Measurements from ENCODE around the gene CCDC112. TPM values are rescaled to one million over a fixed set of nuclear protein-coding genes. Genes with fewer than 3 reads are reported as not detected.

CCDC112 gene
- total RNA-seq, 2 experiments from 2014 or later = 2.2 to 4.1 TPM

- H3K27ac Mint-ChIP-seq = no peak overlapping the region
- no peak for ATAC-seq
- ChIA-PET CTCF (interaction anchor here (0.6 kb wide), 1 partner anchor 175 kb away, joined by 4 read pairs; no protein-coding TSS in a partner anchor), POLR2A (no interaction called here)
- H3K4me1 Mint-ChIP-seq = no peaks in the 10 kb centered on the region
- no peak overlapping the region for H3K4me3 Mint-ChIP-seq
- peaks cover 26% of the 10 kb centered on the region for H3K27me3 Mint-ChIP-seq
- H3K9me3 Mint-ChIP-seq (ENCODE audit: low read depth) = no peaks in the 10 kb centered on the region
- no peaks in the 10 kb centered on the region for H3K36me3 Mint-ChIP-seq (ENCODE audit: low read depth)
- no peak for DNase-seq
- intact Hi-C loops (cut with DNase I, micrococcal nuclease) = loop anchor here in 1 of 2 experiments (5.0 kb wide), 1 partner anchor 754 kb away; no protein-coding TSS in a partner anchor
These were observed 17.2 kb upstream of the CCDC112 start for GRCh38 chr5:115313632-115314031.

GRCh38 chr5:115313052-115313451, 16.6 kb upstream of the CCDC112 start:
- DNase-seq (no peak), ATAC-seq (no peak)
- Mint-ChIP-seq H3K9me3 (ENCODE audit: low read depth) (no peaks in the 10 kb centered on the region), H3K27ac (no peak overlapping the region), H3K4me1 (no peaks in the 10 kb centered on the region), H3K36me3 (ENCODE audit: low read depth) (no peaks in the 10 kb centered on the region), H3K4me3 (no peak overlapping the region), H3K27me3 (peaks cover 26% of the 10 kb centered on the region)
- ChIA-PET CTCF (interaction anchor here (9.8 kb wide), 1 partner anchor 260 kb away, joined by 146 read pairs; no protein-coding TSS in a partner anchor), POLR2A (no interaction called here)
- intact Hi-C loops (cut with DNase I, micrococcal nuclease) = loop anchor here in 1 of 2 experiments (5.0 kb wide), 1 partner anchor 754 kb away; no protein-coding TSS in a partner anchor

- intact Hi-C loops (cut with DNase I, micrococcal nuclease) = loop anchor here (1.0 to 5.0 kb wide), 5 partner anchors 264 to 757 kb away; no protein-coding TSS in a partner anchor
- H3K27me3 Mint-ChIP-seq = peaks cover 25% of the 10 kb centered on the region
- no peak for ATAC-seq
- no peak overlapping the region for H3K4me3 Mint-ChIP-seq
- CTCF ChIA-PET = interaction anchor here (0.6 to 9.8 kb wide), 32 partner anchors 7 to 1693 kb away, joined by 3 to 146 read pairs (median 4); partner anchors contain the start of gene FEM1C
- POLR2A ChIA-PET = interaction anchor here (0.6 to 0.7 kb wide), 3 partner anchors 14 to 213 kb away, joined by 3 to 5 read pairs (median 3); no protein-coding TSS in a partner anchor
- no peaks in the 10 kb centered on the region for H3K36me3 Mint-ChIP-seq (ENCODE audit: low read depth)
- no peaks in the 10 kb centered on the region for H3K4me1 Mint-ChIP-seq
- DNase-seq = no peak
- no peaks in the 10 kb centered on the region for H3K9me3 Mint-ChIP-seq (ENCODE audit: low read depth)
- no peak overlapping the region for H3K27ac Mint-ChIP-seq
These were observed 13.4 kb upstream of the CCDC112 start for GRCh38 chr5:115309751-115310370.

GRCh38 chr5:115308815-115309214, 12.4 kb upstream of the CCDC112 start:
- Mint-ChIP-seq H3K9me3 (ENCODE audit: low read depth) (no peaks in the 10 kb centered on the region), H3K27me3 (peaks cover 25% of the 10 kb centered on the region), H3K36me3 (ENCODE audit: low read depth) (no peaks in the 10 kb centered on the region), H3K4me1 (no peaks in the 10 kb centered on the region), H3K4me3 (no peak overlapping the region), H3K27ac (no peak overlapping the region)
- ChIA-PET POLR2A (no interaction called here), CTCF (interaction anchor here (0.6 to 9.8 kb wide), 27 partner anchors 11 to 1692 kb away, joined by 3 to 146 read pairs (median 4); partner anchors contain the start of gene FEM1C)
- DNase-seq = no peak
- intact Hi-C loops (cut with DNase I, micrococcal nuclease) = loop anchor here (1.0 to 5.0 kb wide), 5 partner anchors 265 to 758 kb away; no protein-coding TSS in a partner anchor
- ATAC-seq = no peak

- Mint-ChIP-seq H3K27ac (no peak overlapping the region), H3K36me3 (ENCODE audit: low read depth) (no peaks in the 10 kb centered on the region), H3K9me3 (ENCODE audit: low read depth) (no peaks in the 10 kb centered on the region), H3K4me1 (no peaks in the 10 kb centered on the region), H3K27me3 (peaks cover 28% of the 10 kb centered on the region), H3K4me3 (no peak overlapping the region)
- no peak for ATAC-seq
- DNase-seq = no peak
- POLR2A ChIA-PET = no interaction called here
- intact Hi-C loops (cut with DNase I, micrococcal nuclease) = loop anchor here (5.0 kb wide), 2 partner anchors 531 to 761 kb away; no protein-coding TSS in a partner anchor
- CTCF ChIA-PET = interaction anchor here (1.4 to 9.8 kb wide), 6 partner anchors 10 to 280 kb away, joined by 3 to 146 read pairs (median 14); partner anchors contain the start of gene CCDC112
These were observed 9.6 kb upstream of the CCDC112 start for GRCh38 chr5:115306011-115306536.

- no peaks in the 10 kb centered on the region for H3K36me3 Mint-ChIP-seq (ENCODE audit: low read depth)
- ChIA-PET CTCF (interaction anchor here (0.9 to 9.8 kb wide), 3 partner anchors 8 to 305 kb away, joined by 4 to 146 read pairs (median 7); partner anchors contain the start of gene CCDC112), POLR2A (no interaction called here)
- H3K4me1 Mint-ChIP-seq = no peaks in the 10 kb centered on the region
- H3K9me3 Mint-ChIP-seq (ENCODE audit: low read depth) = no peaks in the 10 kb centered on the region
- ATAC-seq (no peak), DNase-seq (no peak)
- intact Hi-C loops (cut with DNase I, micrococcal nuclease) = no loop called here
- H3K27me3 Mint-ChIP-seq = peaks cover 20% of the 10 kb centered on the region
- no peak overlapping the region for H3K4me3 Mint-ChIP-seq
- no peak overlapping the region for H3K27ac Mint-ChIP-seq
These were observed 8.0 kb upstream of the CCDC112 start for GRCh38 chr5:115304496-115304895.

GRCh38 chr5:115298811-115299210, 2.4 kb upstream of the CCDC112 start:
- H3K36me3 Mint-ChIP-seq (ENCODE audit: low read depth) = no peaks in the 10 kb centered on the region
- ChIA-PET CTCF (no interaction called here), POLR2A (no interaction called here)
- no peaks in the 10 kb centered on the region for H3K9me3 Mint-ChIP-seq (ENCODE audit: low read depth)
- peaks cover 7% of the 10 kb centered on the region for H3K4me1 Mint-ChIP-seq
- intact Hi-C loops (cut with DNase I, micrococcal nuclease) = loop anchor here (5.0 to 10.0 kb wide), 3 partner anchors 163 to 788 kb away; partner anchors contain the start of gene COMMD10 (in 2 of the 2)
- ATAC-seq (no peak), DNase-seq (no peak)
- H3K4me3 Mint-ChIP-seq = no peak overlapping the region
- peaks cover 9% of the 10 kb centered on the region for H3K27me3 Mint-ChIP-seq
- no peak overlapping the region for H3K27ac Mint-ChIP-seq

- Mint-ChIP-seq H3K36me3 (ENCODE audit: low read depth) (peaks cover under 1% of the 10 kb centered on the region), H3K27me3 (peaks cover 3% of the 10 kb centered on the region), H3K4me1 (peaks cover 7% of the 10 kb centered on the region), H3K27ac (no peak overlapping the region), H3K9me3 (ENCODE audit: low read depth) (peaks cover under 1% of the 10 kb centered on the region), H3K4me3 (no peak overlapping the region)
- intact Hi-C loops (cut with DNase I, micrococcal nuclease) = loop anchor here (2.0 to 10.0 kb wide), 4 partner anchors 165 to 790 kb away; partner anchors contain the start of genes AP3S1 (in 2 of the 2), ATG12 (in 2 of the 2) and COMMD10 (in 2 of the 2)
- no peak for ATAC-seq
- ChIA-PET POLR2A (no interaction called here), CTCF (interaction anchor here (0.6 to 1.6 kb wide), 7 partner anchors 8 to 544 kb away, joined by 3 to 7 read pairs (median 3); no protein-coding TSS in a partner anchor)
- no peak for DNase-seq
These were observed 577 bp upstream of the CCDC112 start for GRCh38 chr5:115297031-115297430.

GRCh38 chr5:115295777-115296123, 704 bp downstream of the CCDC112 start:
- no peak for DNase-seq
- peaks cover 7% of the 10 kb centered on the region for H3K4me1 Mint-ChIP-seq
- intact Hi-C loops (cut with DNase I, micrococcal nuclease) = loop anchor here (1.0 to 10.0 kb wide), 8 partner anchors 33 to 792 kb away; partner anchors contain the start of genes AP3S1 (in 2 of the 2), ATG12 (in 2 of the 2), COMMD10 (in 2 of the 2) and FEM1C (in 2 of the 2)
- peaks cover 3% of the 10 kb centered on the region for H3K27me3 Mint-ChIP-seq
- peaks cover 2% of the 10 kb centered on the region for H3K36me3 Mint-ChIP-seq (ENCODE audit: low read depth)
- POLR2A ChIA-PET = no interaction called here
- H3K9me3 Mint-ChIP-seq (ENCODE audit: low read depth) = peaks cover 2% of the 10 kb centered on the region
- CTCF ChIA-PET = interaction anchor here (1.2 to 1.6 kb wide), 3 partner anchors 9 to 339 kb away, joined by 3 to 7 read pairs (median 3); no protein-coding TSS in a partner anchor
- H3K27ac Mint-ChIP-seq = peak overlapping the region; percentile 44
- ATAC-seq = no peak
- peak overlapping the region; percentile 77 for H3K4me3 Mint-ChIP-seq

GRCh38 chr5:115291397-115291796, 5.1 kb downstream of the CCDC112 start:
- ATAC-seq (no peak), DNase-seq (no peak)
- POLR2A ChIA-PET = no interaction called here
- no peaks in the 10 kb centered on the region for H3K27me3 Mint-ChIP-seq
- no peak overlapping the region for H3K27ac Mint-ChIP-seq
- H3K9me3 Mint-ChIP-seq (ENCODE audit: low read depth) = peaks cover 2% of the 10 kb centered on the region
- H3K36me3 Mint-ChIP-seq (ENCODE audit: low read depth) = peaks cover 2% of the 10 kb centered on the region
- peaks cover 9% of the 10 kb centered on the region for H3K4me1 Mint-ChIP-seq
- CTCF ChIA-PET = no interaction called here
- intact Hi-C loops (cut with DNase I, micrococcal nuclease) = loop anchor here in 1 of 2 experiments (10.0 kb wide), 1 partner anchor 793 kb away; the partner anchor contains the start of gene COMMD10
- H3K4me3 Mint-ChIP-seq = no peak overlapping the region

GRCh38 chr5:115289104-115289503, 7.3 kb downstream of the CCDC112 start:
- ChIA-PET POLR2A (no interaction called here), CTCF (no interaction called here)
- intact Hi-C loops (cut with DNase I, micrococcal nuclease) = no loop called here
- ATAC-seq = no peak
- H3K4me3 Mint-ChIP-seq = no peak overlapping the region
- no peak for DNase-seq
- peaks cover 2% of the 10 kb centered on the region for H3K9me3 Mint-ChIP-seq (ENCODE audit: low read depth)
- H3K36me3 Mint-ChIP-seq (ENCODE audit: low read depth) = peaks cover 2% of the 10 kb centered on the region
- no peaks in the 10 kb centered on the region for H3K27me3 Mint-ChIP-seq
- H3K27ac Mint-ChIP-seq = no peak overlapping the region
- H3K4me1 Mint-ChIP-seq = peaks cover 9% of the 10 kb centered on the region
